GM04504 (cell line): Measurements from ENCODE around the gene TNRC6A.
"Not testable (repeated sequence)": the region's sequence is repeated elsewhere in the genome, so short reads cannot be mapped to it uniquely, and the experiment has no call there.

Experiments used
- DNase-seq: peaks from one replicate; pipeline ENCODE4 v3.0.0-alpha.2; 2012; ENCODE audit warnings: low read depth

TNRC6A gene

DNA sequence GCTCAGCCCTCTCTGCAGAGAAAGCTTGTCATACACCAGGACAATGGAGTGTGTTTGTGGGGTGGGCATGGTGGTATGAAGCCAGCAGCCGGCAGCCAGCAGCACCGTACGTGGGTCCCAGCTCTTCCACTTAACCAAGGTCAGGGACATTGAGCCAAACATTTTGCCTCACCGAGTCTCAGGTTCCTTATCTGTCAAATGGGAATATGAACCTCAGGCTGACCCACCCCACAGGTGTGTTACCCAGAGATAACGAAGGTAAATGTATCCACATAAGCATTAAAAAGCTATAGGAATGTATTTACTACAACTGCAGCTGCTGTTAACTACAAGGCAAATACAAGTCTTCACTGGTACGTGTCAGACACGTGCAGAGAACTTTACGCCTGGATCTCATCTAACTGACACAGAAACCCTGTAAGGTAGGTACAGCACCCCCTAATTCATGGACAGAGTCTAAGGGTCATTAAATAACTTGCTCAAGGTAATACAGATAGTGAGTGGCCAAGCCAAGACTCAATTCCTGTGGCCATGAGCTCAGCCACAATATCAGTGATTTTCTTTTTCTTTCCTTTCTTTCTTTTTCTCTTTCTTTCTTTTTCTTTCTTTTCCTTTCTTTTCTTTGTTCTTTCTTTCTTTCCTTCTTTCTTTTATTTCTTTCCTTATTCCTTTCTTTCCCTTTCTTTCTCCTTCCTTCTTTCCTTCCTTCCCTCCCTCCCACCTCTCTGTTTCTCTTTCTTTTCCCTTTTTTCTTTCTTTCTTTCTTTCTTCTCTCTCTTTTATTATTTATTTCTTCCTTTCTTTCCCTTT, 117.3 kb downstream of the TNRC6A start:
- DNase-seq, result no peak

- no peak for DNase-seq
Measured at GRCh38 chr16:24847358-24847664, 117.9 kb downstream of the TNRC6A start.

DNA sequence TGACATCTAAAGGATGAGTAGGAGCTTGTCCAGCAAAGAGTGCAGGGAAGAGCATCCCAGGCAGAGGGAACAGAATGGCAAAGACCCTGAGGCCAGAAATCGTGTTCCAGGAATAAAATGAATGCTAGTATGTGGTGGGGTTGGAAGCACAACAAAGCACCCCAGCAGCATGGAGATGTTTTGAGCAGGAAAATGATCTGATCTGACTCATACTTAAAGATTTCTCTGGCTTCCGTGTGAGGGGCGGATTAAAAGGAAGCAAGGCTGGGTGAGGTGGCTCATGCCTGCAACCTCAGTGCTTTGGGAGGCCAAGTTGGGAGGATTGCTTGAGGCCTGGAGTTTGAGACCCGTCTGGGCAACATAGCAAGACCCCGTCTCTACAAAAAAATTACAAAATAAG, 118.6 kb downstream of the TNRC6A start:
- peak; percentile 24 for DNase-seq

DNA sequence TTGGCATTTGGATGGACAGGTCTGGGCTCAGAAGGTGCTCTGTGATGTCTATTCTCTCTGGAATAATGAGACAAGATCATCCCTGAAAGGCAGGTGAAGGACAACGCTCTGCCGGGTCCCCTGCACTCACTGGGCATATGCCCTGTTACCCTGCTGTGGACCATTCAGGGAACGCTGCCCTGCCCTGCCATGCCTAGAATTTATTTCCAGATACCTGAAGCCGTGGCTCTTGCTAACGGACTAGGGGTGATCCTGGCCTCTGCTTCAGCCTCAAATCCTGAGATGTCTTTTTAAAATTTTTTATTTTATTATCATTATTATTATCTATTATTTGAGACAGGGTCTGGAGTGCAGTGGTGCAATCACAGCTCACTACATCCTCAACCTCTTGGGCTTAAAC, 120.2 kb downstream of the TNRC6A start:
- no peak for DNase-seq

GRCh38 chr16:24850289-24850938, 121.0 kb downstream of the TNRC6A start:
- no peak for DNase-seq

DNA sequence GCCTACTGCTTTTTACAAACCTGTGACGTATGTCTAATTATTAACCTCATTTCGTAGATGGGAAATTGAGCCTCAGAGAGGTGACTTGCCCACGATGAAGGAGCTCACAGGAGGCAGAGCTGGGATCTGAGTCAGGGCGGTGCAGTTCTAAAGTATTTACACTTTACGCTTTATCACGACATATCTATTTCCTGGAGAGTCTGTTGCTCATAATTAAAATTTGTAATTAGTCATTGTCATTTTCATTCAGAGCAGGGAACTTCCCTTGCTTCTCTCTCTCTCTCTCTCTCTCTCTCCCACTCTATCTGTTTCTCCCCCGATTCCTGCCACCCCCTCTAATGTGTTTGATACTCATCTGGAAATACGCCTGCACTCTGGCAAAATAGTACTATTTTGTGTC, 122.2 kb downstream of the TNRC6A start:
- DNase-seq, result no peak

- no peak for DNase-seq
Measured at GRCh38 chr16:24852281-24852721, 122.8 kb downstream of the TNRC6A start.

- DNase-seq, result no peak
Measured at GRCh38 chr16:24853169-24853824, 123.8 kb downstream of the TNRC6A start.

GRCh38 chr16:24853830-24854229, 124.4 kb downstream of the TNRC6A start:
- no peak for DNase-seq

DNA sequence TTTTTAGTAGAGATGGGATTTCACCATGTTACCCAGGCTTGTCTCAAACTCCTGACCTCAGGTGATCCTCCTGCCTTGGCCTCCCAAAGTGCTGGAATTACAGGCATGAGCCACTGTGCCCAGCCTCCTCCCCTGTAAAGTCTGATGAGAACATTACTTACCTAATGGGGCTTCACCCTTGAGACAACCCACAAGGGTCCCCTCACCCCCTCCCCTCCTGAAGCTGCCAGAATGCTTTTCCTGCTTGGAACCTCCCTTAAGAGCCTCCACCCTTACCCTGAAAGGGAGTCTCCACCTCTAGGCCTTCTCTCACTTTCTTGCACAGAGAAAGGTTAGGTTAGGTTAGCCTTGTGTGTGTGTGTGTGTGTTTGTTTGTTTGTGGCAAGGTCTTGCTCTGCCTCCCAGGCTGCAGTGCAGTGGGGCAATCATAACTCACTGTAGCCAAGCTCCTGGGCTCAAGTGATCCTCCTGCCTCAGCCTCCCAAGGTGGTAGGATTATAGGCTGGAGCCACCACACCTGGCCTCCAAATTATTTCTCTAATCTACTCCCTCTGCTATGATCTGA, 125.2 kb downstream of the TNRC6A start:
- no peak for DNase-seq

- no peak for DNase-seq
Measured at GRCh38 chr16:24855678-24856077, 126.2 kb downstream of the TNRC6A start.

GRCh38 chr16:24856871-24857270, 127.4 kb downstream of the TNRC6A start:
- not testable (repeated sequence) for DNase-seq

GRCh38 chr16:24858219-24859041, 129.0 kb downstream of the TNRC6A start:
- DNase-seq, result peak; percentile 20

- no peak for DNase-seq
Measured at GRCh38 chr16:24861461-24861860, 132.0 kb downstream of the TNRC6A start.

- DNase-seq, result no peak
Measured at GRCh38 chr16:24863582-24864437, 134.4 kb downstream of the TNRC6A start.

GRCh38 chr16:24869033-24869432, 139.6 kb downstream of the TNRC6A start:
- no peak for DNase-seq

- DNase-seq, result no peak
Measured at GRCh38 chr16:24871891-24872290, 142.4 kb downstream of the TNRC6A start.

- no peak for DNase-seq
Measured at GRCh38 chr16:24873028-24873427, 143.6 kb downstream of the TNRC6A start.

GRCh38 chr16:24875466-24875865, 146.0 kb downstream of the TNRC6A start:
- no peak for DNase-seq
